Measurements from ENCODE around the gene TUBA3C.
"Not testable (repeated sequence)": the region's sequence is repeated elsewhere in the genome, so short reads cannot be mapped to it uniquely, and the experiment has no call there.

Gene TUBA3C

GRCh38 chr13:19183676-19184075, 2.1 kb upstream of the TUBA3C start:
- TF ChIP-seq CTCF (IDR thresholded peaks at IDR 0.05; ENCODE audit: low read depth, low read length, missing control alignments), result no peak
- no peak overlapping the region for H3K4me3 ChIP-seq (replicated peaks; ENCODE audit: low read depth, low read length)
- DNase-seq (ENCODE audit: extremely low read depth, low read depth), result no peak

- TF ChIP-seq CTCF (IDR thresholded peaks at IDR 0.05; ENCODE audit: low read depth, low read length, missing control alignments), result no peak
- no peak overlapping the region for H3K4me3 ChIP-seq (replicated peaks; ENCODE audit: low read depth, low read length)
- DNase-seq (ENCODE audit: extremely low read depth, low read depth), result no peak
Measured at GRCh38 chr13:19182536-19182935, 912 bp upstream of the TUBA3C start.

GRCh38 chr13:19181021-19181620, 503 bp downstream of the TUBA3C start:
- DNase-seq (ENCODE audit: extremely low read depth, low read depth), result no peak
- no peak overlapping the region for H3K4me3 ChIP-seq (replicated peaks; ENCODE audit: low read depth, low read length)
- no peak for TF ChIP-seq CTCF (IDR thresholded peaks at IDR 0.05; ENCODE audit: low read depth, low read length, missing control alignments)

GRCh38 chr13:19179916-19180315, 1.7 kb downstream of the TUBA3C start:
- no peak for TF ChIP-seq CTCF (IDR thresholded peaks at IDR 0.05; ENCODE audit: low read depth, low read length, missing control alignments)
- no peak overlapping the region for H3K4me3 ChIP-seq (replicated peaks; ENCODE audit: low read depth, low read length)

GRCh38 chr13:19178901-19179593, 2.6 kb downstream of the TUBA3C start:
- no peak for DNase-seq (ENCODE audit: extremely low read depth, low read depth)
- no peak for TF ChIP-seq CTCF (IDR thresholded peaks at IDR 0.05; ENCODE audit: low read depth, low read length, missing control alignments)
- H3K4me3 ChIP-seq (replicated peaks; ENCODE audit: low read depth, low read length), result no peak overlapping the region

More at GRCh38 chr13:19179916-19180315, 1.7 kb downstream of the TUBA3C start:
- DNase-seq (ENCODE audit: extremely low read depth, low read depth), result no peak

GRCh38 chr13:19176981-19177776, 4.4 kb downstream of the TUBA3C start:
- not testable (repeated sequence) for DNase-seq (ENCODE audit: extremely low read depth, low read depth); H3K4me3 ChIP-seq (replicated peaks; ENCODE audit: low read depth, low read length)

- no peak for TF ChIP-seq CTCF (IDR thresholded peaks at IDR 0.05; ENCODE audit: low read depth, low read length, missing control alignments)
- DNase-seq (ENCODE audit: extremely low read depth, low read depth), result no peak
- H3K4me3 ChIP-seq (replicated peaks; ENCODE audit: low read depth, low read length), result no peak overlapping the region
Measured at GRCh38 chr13:19173752-19174151, 7.9 kb downstream of the TUBA3C start.
